VCaP (cell line): ENCODE data around the gene HSPB7.

Source experiments
- H3K27ac ChIP-seq: fragments of 450-650 bp; 2 replicates; pipeline ENCODE4 v1.5.1; 2017
- TF ChIP-seq, protein P1 (sequence below): fragments of 450-650 bp; conservative IDR thresholded peaks from 2 replicates; pipeline ENCODE4 v1.5.1; 2017; ENCODE audit warnings: mild to moderate bottlenecking, moderate library complexity

HSPB7 gene

DNA sequence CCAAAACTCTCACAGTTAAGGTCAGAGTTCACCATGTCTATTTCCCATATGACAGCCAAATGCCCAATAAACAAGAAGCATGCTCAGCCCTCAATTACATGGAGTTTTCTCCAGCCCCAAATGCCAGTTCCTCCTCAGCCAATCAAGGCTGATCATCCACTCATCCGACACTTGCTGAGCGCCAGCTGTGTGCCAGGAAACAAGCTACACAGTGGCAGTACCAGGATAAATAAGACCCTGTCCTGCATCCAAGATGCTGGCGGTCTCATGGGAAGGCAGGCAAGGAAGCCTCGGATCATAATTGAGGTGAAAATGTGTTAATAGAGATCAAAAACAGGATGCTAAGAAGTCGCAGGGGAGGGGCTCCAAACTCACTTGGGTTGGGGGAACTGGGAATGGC lies 49.7 kb downstream of the HSPB7 start:
- TF ChIP-seq, protein P1, sequence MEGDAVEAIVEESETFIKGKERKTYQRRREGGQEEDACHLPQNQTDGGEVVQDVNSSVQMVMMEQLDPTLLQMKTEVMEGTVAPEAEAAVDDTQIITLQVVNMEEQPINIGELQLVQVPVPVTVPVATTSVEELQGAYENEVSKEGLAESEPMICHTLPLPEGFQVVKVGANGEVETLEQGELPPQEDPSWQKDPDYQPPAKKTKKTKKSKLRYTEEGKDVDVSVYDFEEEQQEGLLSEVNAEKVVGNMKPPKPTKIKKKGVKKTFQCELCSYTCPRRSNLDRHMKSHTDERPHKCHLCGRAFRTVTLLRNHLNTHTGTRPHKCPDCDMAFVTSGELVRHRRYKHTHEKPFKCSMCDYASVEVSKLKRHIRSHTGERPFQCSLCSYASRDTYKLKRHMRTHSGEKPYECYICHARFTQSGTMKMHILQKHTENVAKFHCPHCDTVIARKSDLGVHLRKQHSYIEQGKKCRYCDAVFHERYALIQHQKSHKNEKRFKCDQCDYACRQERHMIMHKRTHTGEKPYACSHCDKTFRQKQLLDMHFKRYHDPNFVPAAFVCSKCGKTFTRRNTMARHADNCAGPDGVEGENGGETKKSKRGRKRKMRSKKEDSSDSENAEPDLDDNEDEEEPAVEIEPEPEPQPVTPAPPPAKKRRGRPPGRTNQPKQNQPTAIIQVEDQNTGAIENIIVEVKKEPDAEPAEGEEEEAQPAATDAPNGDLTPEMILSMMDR: no peak
- H3K27ac ChIP-seq: no peak overlapping the region

DNA sequence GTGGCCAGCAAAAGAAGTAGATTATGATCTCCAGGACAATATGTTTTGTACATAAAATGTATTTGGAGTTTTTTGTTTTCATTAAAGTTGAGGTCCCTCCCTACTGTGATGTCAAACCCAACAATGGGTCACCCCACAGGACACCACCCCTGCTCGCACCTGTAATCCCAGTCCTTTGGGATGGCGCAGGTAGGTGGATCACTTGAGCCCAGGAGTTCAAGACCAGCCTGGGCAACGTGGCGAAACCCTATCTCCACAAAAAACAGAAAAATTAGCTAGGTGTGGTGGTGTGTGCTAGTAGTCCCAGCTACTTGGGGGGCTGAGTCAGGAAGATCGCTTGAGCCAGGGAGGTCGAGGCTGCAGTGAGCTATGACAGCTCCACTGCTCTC lies 50.9 kb downstream of the HSPB7 start:
- H3K27ac ChIP-seq: no peak overlapping the region

DNA sequence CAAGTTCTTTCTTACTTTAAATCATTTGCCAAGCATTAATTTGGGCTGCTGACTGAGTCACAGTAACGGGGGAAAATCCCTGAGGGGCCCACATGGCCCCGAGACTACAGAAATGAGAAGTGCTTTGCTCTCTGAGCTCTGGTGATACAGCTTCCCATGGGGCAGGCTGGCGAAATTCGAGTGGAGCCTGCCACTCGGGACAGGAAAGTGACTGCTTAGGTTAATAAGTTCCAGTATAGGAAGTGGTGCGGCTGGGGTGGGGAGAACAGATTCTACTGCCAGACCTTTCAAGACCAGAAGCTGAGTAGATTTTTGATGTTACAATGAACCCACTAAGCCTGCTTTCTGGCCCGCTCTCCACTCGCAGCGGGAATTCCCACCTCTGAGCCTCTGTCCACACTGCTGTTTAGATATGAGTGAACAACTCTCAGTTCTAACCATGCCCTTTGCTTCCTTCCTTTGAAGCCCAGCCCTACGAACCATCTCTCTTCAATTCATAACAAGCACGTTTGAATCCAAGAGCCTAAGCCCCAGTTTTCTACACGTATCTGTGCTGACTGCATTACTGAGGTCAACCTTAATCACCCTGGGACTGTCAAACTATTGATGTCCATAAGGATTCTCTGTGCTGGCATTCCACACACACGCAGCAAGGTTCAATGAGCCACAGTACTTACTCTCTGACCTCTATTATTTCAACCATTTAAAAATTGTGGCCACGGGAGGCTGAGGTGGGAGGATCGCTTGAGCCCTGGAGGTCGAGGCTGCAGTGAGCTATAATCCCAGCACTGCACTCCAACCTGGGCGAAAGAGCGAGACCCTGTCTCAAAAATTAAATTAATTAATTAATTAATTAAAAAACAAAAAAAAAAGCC lies 51.5 kb downstream of the HSPB7 start:
- H3K27ac ChIP-seq: no peak overlapping the region
- TF ChIP-seq, protein P1: no peak

More for the DNA sequence above, 50.9 kb downstream of the HSPB7 start:
- TF ChIP-seq, protein P1: no peak

DNA sequence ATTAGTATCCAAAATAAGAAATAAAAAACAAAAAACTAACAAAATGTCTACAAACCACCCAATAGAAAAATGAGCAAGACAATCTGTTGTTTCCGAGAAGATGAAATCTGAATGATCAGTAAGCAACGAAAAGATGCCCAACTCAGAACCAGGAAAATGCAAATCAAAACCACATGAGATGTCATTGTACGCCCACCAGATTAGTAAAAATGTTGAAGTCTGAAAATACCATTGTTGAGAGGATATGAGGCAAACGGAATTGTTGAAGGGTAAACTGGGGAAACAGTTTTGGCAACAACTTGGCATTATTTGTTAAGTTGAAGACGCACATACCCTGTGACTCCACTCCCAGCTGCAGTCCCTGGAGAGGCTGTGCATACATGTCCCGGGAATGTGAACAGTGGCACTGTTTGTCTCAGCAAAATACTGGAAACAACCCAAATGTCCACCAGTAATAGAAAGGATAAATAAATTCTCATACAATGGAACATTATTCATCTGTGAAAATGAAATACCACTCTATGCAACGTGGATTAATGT lies 52.5 kb downstream of the HSPB7 start:
- TF ChIP-seq, protein P1: no peak
- no peak overlapping the region for H3K27ac ChIP-seq
